Colonic mucosa (tissue), 4 donors: Measurements from ENCODE around the gene SMTNL1. TPM values are rescaled to one million over a fixed set of nuclear protein-coding genes. Genes with fewer than 3 reads are reported as not detected.
A peak's percentile ranks its signal among the peaks of the same experiment; 100 is the strongest.

ENCODE experiments used
- DNase-seq: peaks from one replicate; pipeline ENCODE4 v3.0.0-alpha.2; 2020
- H3K27ac ChIP-seq: fragments of 200-600 bp; one replicate; pipeline ENCODE4 v1.8.0; 2021
- H3K27me3 ChIP-seq: fragments of 200-600 bp; one replicate; pipeline ENCODE4 v1.8.0; 2021
- H3K36me3 ChIP-seq: fragments of 200-600 bp; one replicate; pipeline ENCODE4 v1.8.0; 2021
- H3K4me1 ChIP-seq: fragments of 200-600 bp; one replicate; pipeline ENCODE4 v1.8.0; 2021; ENCODE audit warnings: mild to moderate bottlenecking
- H3K4me3 ChIP-seq: fragments of 200-600 bp; one replicate; pipeline ENCODE4 v1.8.0; 2021
- H3K9ac ChIP-seq, 2 donors: one replicate each; pipeline ENCODE4 v1.7.0; 2013; ENCODE audit warnings: control low read depth in 2 of 2, low read depth in 2 of 2, low read length in 2 of 2
- H3K9me3 ChIP-seq: fragments of 200-600 bp; one replicate; pipeline ENCODE4 v1.8.0; 2021
- intact Hi-C: fragments of 100-400 bp; cut with DNase I; formaldehyde crosslinking; loops from one replicate; pipeline ENCODE4 v1.14.1; 2022
- total RNA-seq, 2 donors: library from RNA; stranded (reverse); fragmentation: NEBNext Ultra II Directional in 1 of 2; extraction: Animal tissue kit (Norgen Biotek cat#: 25700) in 1 of 2; gene quantifications; one replicate each; pipeline ENCODE4 v1.2.1, GENCODE V29; 2021
- TF ChIP-seq, protein P1 (sequence below): fragments of 200-600 bp; IDR thresholded peaks from one replicate; pipeline ENCODE4 v1.8.0; 2022; ENCODE audit warnings: antibody characterized with exemption, mild to moderate bottlenecking
- donor health status: healthy.
- donor health status: DM: no; HTN: no; CAD: no.
- donor health status: DM: no; HTN: no; CAD: no.

The SMTNL1 gene
- total RNA-seq, 2 donors from 2014 or later: not detected

DNA sequence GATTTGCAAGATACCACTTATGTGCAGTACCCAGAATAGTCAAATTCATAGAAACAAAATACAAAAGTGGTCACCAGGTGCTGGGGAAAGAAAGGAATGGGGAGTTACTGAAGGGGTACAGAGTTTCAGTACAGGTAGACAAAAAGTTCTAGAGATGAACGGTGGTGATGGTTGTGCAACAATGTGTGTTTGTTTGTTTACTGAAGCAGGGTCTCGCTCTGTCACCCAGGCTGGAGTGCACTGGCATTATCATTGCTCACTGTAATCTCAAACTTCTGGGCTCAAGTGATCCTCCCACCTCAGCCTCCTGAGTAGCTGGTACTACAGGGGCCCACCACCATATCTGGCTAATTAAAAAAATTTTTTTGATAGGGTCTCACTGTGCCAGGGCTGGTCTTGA is 18.0 kb downstream of the SMTNL1 start:
- no peak overlapping the region for H3K4me3 ChIP-seq
- H3K4me1 ChIP-seq: no peaks in the 10 kb centered on the region
- H3K27ac ChIP-seq: no peak overlapping the region
- TF ChIP-seq, protein P1, sequence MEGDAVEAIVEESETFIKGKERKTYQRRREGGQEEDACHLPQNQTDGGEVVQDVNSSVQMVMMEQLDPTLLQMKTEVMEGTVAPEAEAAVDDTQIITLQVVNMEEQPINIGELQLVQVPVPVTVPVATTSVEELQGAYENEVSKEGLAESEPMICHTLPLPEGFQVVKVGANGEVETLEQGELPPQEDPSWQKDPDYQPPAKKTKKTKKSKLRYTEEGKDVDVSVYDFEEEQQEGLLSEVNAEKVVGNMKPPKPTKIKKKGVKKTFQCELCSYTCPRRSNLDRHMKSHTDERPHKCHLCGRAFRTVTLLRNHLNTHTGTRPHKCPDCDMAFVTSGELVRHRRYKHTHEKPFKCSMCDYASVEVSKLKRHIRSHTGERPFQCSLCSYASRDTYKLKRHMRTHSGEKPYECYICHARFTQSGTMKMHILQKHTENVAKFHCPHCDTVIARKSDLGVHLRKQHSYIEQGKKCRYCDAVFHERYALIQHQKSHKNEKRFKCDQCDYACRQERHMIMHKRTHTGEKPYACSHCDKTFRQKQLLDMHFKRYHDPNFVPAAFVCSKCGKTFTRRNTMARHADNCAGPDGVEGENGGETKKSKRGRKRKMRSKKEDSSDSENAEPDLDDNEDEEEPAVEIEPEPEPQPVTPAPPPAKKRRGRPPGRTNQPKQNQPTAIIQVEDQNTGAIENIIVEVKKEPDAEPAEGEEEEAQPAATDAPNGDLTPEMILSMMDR: no peak
- H3K9me3 ChIP-seq: no peaks in the 10 kb centered on the region
- no peaks in the 10 kb centered on the region for H3K27me3 ChIP-seq
- intact Hi-C loops: no loop called here
- DNase-seq: no peak
- no peak overlapping the region for H3K9ac ChIP-seq
- peaks cover 7% of the 10 kb centered on the region for H3K36me3 ChIP-seq

DNA sequence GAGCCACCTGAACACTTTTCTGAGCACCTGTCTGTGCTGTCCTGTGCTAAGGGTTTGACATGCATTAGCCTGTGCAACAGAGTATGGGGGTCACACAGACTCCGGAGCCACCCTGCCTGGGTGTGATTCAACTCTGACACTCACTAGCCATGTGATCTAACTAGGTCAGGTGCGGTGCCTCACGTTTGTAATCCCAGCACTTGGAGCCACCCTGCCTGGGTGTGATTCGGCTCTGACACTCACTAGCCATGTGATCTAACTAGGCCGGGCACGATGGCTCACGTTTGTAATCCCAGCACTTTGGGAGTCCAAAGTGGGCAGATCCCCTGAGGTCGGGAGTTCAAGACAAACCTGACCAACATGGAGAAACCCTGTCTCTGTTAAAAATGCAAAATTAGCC is 18.6 kb downstream of the SMTNL1 start:
- Histone ChIP-seq H3K27me3 (no peaks in the 10 kb centered on the region), H3K36me3 (peaks cover 7% of the 10 kb centered on the region), H3K27ac (no peak overlapping the region), H3K4me1 (no peaks in the 10 kb centered on the region), H3K4me3 (no peak overlapping the region), H3K9me3 (no peaks in the 10 kb centered on the region), H3K9ac (no peak overlapping the region)
- DNase-seq: no peak
- intact Hi-C loops: no loop called here
- TF ChIP-seq, protein P1: no peak

DNA sequence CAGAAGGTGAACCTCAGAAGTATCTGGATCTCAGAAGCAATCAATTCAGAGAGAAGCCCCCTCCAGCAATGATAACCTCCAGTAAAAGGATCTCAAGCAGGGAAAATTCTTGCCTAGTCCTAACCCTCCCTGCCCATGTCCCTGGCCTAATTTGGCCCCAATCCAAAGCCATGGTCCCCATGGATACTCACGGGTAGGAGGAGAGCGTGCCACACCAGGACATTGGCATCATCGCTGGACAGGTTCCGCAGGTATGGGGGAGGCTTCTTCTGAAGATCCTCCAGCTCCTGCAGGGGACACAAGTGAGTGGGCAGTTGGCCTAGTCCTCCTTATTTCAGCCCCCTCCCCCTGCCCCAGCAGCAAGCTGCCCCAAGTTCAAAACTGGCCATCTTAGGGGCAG is 22.8 kb downstream of the SMTNL1 start:
- no peak overlapping the region for H3K4me3 ChIP-seq
- intact Hi-C loops: loop anchor here (10.0 kb wide), 1 partner anchor 245 kb away; no protein-coding TSS in a partner anchor
- no peak overlapping the region for H3K9ac ChIP-seq
- TF ChIP-seq, protein P1: no peak
- no peak for DNase-seq
- H3K36me3 ChIP-seq: no peaks in the 10 kb centered on the region
- H3K9me3 ChIP-seq: no peaks in the 10 kb centered on the region
- H3K27ac ChIP-seq: no peak overlapping the region
- no peaks in the 10 kb centered on the region for H3K4me1 ChIP-seq
- H3K27me3 ChIP-seq: no peaks in the 10 kb centered on the region

DNA sequence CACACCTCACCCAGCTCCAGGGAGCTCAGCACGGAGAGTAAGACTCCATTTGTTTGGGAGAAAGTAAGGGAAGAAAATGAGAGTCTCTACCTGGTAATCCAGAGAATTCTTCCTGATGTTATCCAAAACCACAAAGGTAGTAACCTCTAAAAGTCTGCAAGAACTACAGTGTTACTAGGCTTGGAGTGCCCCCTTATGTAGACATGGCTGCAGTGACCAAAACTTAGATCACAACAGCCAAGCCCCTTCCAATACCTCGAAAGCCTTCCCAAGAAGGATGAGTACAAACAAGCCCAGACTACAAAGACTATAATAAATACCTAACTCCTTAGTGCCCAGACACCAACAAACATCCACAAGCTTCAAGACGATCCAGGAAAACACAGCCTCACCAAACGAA is 25.2 kb downstream of the SMTNL1 start:
- Histone ChIP-seq H3K4me3 (no peak overlapping the region), H3K36me3 (no peaks in the 10 kb centered on the region), H3K9ac (no peak overlapping the region), H3K9me3 (no peaks in the 10 kb centered on the region), H3K27ac (no peak overlapping the region), H3K27me3 (no peaks in the 10 kb centered on the region), H3K4me1 (no peaks in the 10 kb centered on the region)
- TF ChIP-seq, protein P1: no peak
- DNase-seq: no peak
- intact Hi-C loops: loop anchor here (10.0 kb wide), 1 partner anchor 242 kb away; no protein-coding TSS in a partner anchor

DNA sequence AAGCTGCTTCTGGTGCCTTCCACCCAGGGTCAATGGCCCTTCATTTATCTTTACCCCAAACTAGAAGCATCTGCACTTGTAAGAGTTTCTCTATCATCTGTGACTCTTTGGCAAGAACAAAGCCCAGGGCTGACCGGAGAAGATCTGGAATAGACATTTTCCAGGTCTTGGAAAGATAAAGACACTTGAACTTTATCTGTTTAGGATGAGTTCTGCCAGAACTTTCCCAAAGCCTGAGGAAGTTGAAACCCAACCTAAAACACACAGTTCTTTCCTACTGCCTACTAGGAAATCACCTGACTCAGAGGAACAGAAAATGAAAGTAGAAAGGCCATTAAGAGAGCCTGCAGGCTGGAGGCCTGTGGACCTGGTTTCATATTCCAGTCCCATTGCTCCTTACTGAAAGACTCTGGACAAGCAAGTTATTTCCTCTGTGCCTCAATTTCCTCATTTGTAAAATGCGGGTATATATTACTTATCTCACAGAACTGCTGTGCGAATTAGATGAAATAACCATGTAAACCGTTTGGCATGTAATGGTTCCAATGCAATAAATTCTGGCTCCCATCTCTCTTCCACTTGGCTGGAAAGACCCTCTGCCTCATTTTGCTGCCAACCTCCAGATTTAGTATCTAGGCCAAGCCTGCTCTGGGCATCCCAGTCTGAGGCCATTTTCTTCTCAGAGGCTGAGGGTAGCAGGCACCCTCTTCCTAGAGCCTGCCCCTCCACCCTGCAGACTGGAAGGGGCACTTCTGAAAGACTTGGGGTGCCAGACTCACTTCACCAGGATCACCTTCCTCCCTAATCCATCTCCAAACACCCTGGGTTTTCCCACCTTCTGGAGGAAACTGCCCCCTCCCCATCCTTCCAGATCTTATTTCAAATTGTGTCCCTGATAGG is 28.9 kb downstream of the SMTNL1 start:
- H3K9me3 ChIP-seq: no peaks in the 10 kb centered on the region
- H3K9ac ChIP-seq: peak overlapping the region; percentile 56 to 66
- intact Hi-C loops: loop anchor here (10.0 kb wide), 1 partner anchor 239 kb away; no protein-coding TSS in a partner anchor
- DNase-seq: peak; percentile 49
- no peaks in the 10 kb centered on the region for H3K4me1 ChIP-seq
- peak overlapping the region; percentile 84 for H3K27ac ChIP-seq
- TF ChIP-seq, protein P1: no peak
- H3K36me3 ChIP-seq: no peaks in the 10 kb centered on the region
- peak overlapping the region; percentile 84 for H3K4me3 ChIP-seq
- no peaks in the 10 kb centered on the region for H3K27me3 ChIP-seq
